Neural cell (in vitro differentiated cells): ENCODE data around the gene INPP5E. TPM values are rescaled to one million over a fixed set of nuclear protein-coding genes. Genes with fewer than 3 reads are reported as not detected.

Experiments
- H2AFZ ChIP-seq: fragments of 200-600, 300-800 bp; sonication (generic), shearing (Covaris generic); 2 replicates; pipeline ENCODE4 v1.6.0; 2014; ENCODE audit warnings: low read depth, mild to moderate bottlenecking, antibody characterized with exemption, low read length, moderate library complexity
- H3F3A ChIP-seq: fragments of 200-600 bp; shearing (Covaris generic); 2 replicates; pipeline ENCODE4 v1.6.1; 2016; ENCODE audit warnings: mild to moderate bottlenecking, moderate library complexity, mixed read lengths, antibody characterized with exemption, low read length; ENCODE audit not compliant: insufficient read depth, poor library complexity, severe bottlenecking
- H3K27ac ChIP-seq: fragments of 200-600, 300-800 bp; sonication (generic), shearing (Covaris generic); 2 replicates; pipeline ENCODE4 v1.5.1; 2014; ENCODE audit warnings: mild to moderate bottlenecking, low read length, moderate library complexity
- H3K27me3 ChIP-seq: fragments of 300-800, 200-600 bp; sonication (generic), shearing (Covaris generic); 2 replicates; pipeline ENCODE4 v1.6.0; 2014; ENCODE audit warnings: mild to moderate bottlenecking, low read depth, low read length, moderate library complexity; ENCODE audit not compliant: insufficient read depth
- H3K36me3 ChIP-seq: fragments of 300-800, 200-600 bp; sonication (generic), shearing (Covaris generic); 2 replicates; pipeline ENCODE4 v1.5.1; 2014; ENCODE audit warnings: mild to moderate bottlenecking, antibody characterized with exemption, low read length, moderate library complexity; ENCODE audit not compliant: insufficient read depth
- H3K4me2 ChIP-seq: fragments of 300-800, 200-600 bp; sonication (generic), shearing (Covaris generic); 2 replicates; pipeline ENCODE4 v1.6.0; 2014; ENCODE audit warnings: mild to moderate bottlenecking, low read length
- H3K4me3 ChIP-seq: fragments of 300-800, 200-600 bp; sonication (generic), shearing (Covaris generic); 2 replicates; pipeline ENCODE4 v1.5.1; 2014; ENCODE audit warnings: mild to moderate bottlenecking, low read length, moderate library complexity
- H3K79me2 ChIP-seq: fragments of 200-600 bp; shearing (Covaris generic); replicated peaks from 2 replicates; pipeline ENCODE4 v1.6.0; 2014; ENCODE audit warnings: mild to moderate bottlenecking, low read length, moderate library complexity; ENCODE audit not compliant: insufficient read depth
- H3K9ac ChIP-seq: fragments of 300-800, 200-600 bp; sonication (generic), shearing (Covaris generic); 2 replicates; pipeline ENCODE4 v1.6.1; 2016; ENCODE audit warnings: mild to moderate bottlenecking, low read length, mixed read lengths
- H3K9me2 ChIP-seq: fragments of 200-600 bp; shearing (Covaris generic); 2 replicates; pipeline ENCODE4 v1.6.1; 2016; ENCODE audit warnings: mild to moderate bottlenecking, low read length, mixed read lengths; ENCODE audit not compliant: insufficient read depth
- H3K9me3 ChIP-seq: fragments of 200-600, 300-800 bp; sonication (generic), shearing (Covaris generic); 2 replicates; pipeline ENCODE4 v1.6.1; 2016; ENCODE audit warnings: mild to moderate bottlenecking, mixed run types, low read length, moderate library complexity, mixed read lengths
- H4K20me1 ChIP-seq: fragments of 200-600 bp; shearing (Covaris generic); 2 replicates; pipeline ENCODE4 v1.6.1; 2016; ENCODE audit warnings: mild to moderate bottlenecking, mixed run types; ENCODE audit not compliant: insufficient read depth
- CTCF ChIP-seq: fragments of 450-650 bp; IDR thresholded peaks from 2 replicates; pipeline ENCODE4 v1.5.1; 2014; ENCODE audit warnings: antibody characterized with exemption, mild to moderate bottlenecking, moderate library complexity; ENCODE audit not compliant: poor library complexity, severe bottlenecking
- EP300 ChIP-seq: fragments of 450-650 bp; conservative IDR thresholded peaks from 2 replicates; pipeline ENCODE4 v1.6.1; 2014; ENCODE audit warnings: antibody characterized with exemption, mild to moderate bottlenecking, moderate library complexity; ENCODE audit not compliant: poor library complexity, severe bottlenecking
- EZH2 ChIP-seq: fragments of 200-600, 300-800 bp; shearing (Covaris generic), sonication (generic); IDR thresholded peaks from 2 replicates; pipeline ENCODE4 v1.6.1; 2014; ENCODE audit warnings: antibody characterized with exemption, low read length, borderline replicate concordance, mild to moderate bottlenecking; ENCODE audit not compliant: insufficient read depth, poor library complexity, severe bottlenecking
- MXI1 ChIP-seq: fragments of 450-650 bp; conservative IDR thresholded peaks from 2 replicates; pipeline ENCODE4 v1.6.1; 2014; ENCODE audit warnings: antibody characterized with exemption, mild to moderate bottlenecking; ENCODE audit not compliant: poor library complexity, severe bottlenecking
- POLR2AphosphoS5 ChIP-seq: IDR thresholded peaks from 2 replicates; pipeline ENCODE4 v1.6.1; 2012
- RAD21 ChIP-seq: fragments of 450-650 bp; conservative IDR thresholded peaks from 2 replicates; pipeline ENCODE4 v1.6.1; 2014; ENCODE audit warnings: antibody characterized with exemption, mild to moderate bottlenecking, moderate library complexity
- REST ChIP-seq: IDR thresholded peaks from 2 replicates; pipeline ENCODE4 v1.6.1; 2012; ENCODE audit warnings: borderline replicate concordance
- SMC3 ChIP-seq: fragments of 450-650 bp; conservative IDR thresholded peaks from 2 replicates; pipeline ENCODE4 v1.6.1; 2014; ENCODE audit warnings: antibody characterized with exemption, mild to moderate bottlenecking, moderate library complexity; ENCODE audit not compliant: poor library complexity
- TAF1 ChIP-seq: IDR thresholded peaks from 2 replicates; pipeline ENCODE4 v1.6.1; 2012; ENCODE audit warnings: low read depth
- polyA plus RNA-seq: library from polyadenylated mRNA; depleted of rRNA; stranded (reverse); fragments of >200 nt; gene quantifications from 2 replicates; pipeline ENCODE4 v1.2.3, GENCODE V29; 2014

Gene INPP5E
- polyA plus RNA-seq, 1 donor from 2014 or later = 17.9 TPM

DNA sequence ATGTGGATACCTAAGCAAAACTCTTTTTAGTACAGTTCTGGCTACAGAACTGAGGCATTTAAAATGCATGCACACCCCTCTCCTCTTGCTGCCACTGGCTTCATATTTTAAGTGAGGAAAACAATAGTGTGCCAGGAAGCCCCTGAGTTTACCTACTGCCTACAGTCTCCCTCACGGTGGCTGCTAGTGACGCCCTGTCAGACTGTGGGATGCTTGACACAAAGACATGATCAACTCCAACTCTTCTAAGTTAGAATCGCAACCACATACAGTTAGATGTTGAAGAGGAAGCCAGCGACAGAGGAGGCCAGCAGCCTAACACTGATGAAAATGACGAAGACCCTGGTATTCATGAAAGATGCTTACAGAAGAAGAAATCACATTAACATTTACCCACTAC is 41.9 kb upstream of the INPP5E start:
- TF ChIP-seq MXI1 = no peak
- no peak for TF ChIP-seq RAD21
- TF ChIP-seq EZH2 = no peak
- TF ChIP-seq POLR2AphosphoS5 = no peak
- no peak for TF ChIP-seq TAF1
- no peak for TF ChIP-seq EP300
- no peak for TF ChIP-seq SMC3
- TF ChIP-seq REST = no peak
- TF ChIP-seq CTCF = no peak
- Histone ChIP-seq H3K27ac (peak overlapping the region; percentile 95), H3K9ac (peak overlapping the region; percentile 86), H2AFZ (no peak overlapping the region), H3F3A (no peaks in the 10 kb centered on the region), H3K9me3 (no peaks in the 10 kb centered on the region), H4K20me1 (peaks cover 4% of the 10 kb centered on the region), H3K27me3 (no peaks in the 10 kb centered on the region), H3K9me2 (no peaks in the 10 kb centered on the region), H3K4me3 (peak overlapping the region; percentile 70), H3K79me2 (peaks cover 40% of the 10 kb centered on the region), H3K4me2 (peak overlapping the region; percentile 90), H3K36me3 (no peaks in the 10 kb centered on the region)

GRCh38 chr9:136476369-136477150 is 36.9 kb upstream of the INPP5E start:
- Histone ChIP-seq H2AFZ (no peak overlapping the region), H3K4me3 (no peak overlapping the region), H3K9ac (no peak overlapping the region), H3K4me2 (no peak overlapping the region), H3K9me3 (no peaks in the 10 kb centered on the region), H4K20me1 (peaks cover 5% of the 10 kb centered on the region), H3F3A (no peaks in the 10 kb centered on the region), H3K36me3 (no peaks in the 10 kb centered on the region), H3K79me2 (peaks cover 42% of the 10 kb centered on the region), H3K9me2 (no peaks in the 10 kb centered on the region), H3K27ac (no peak overlapping the region), H3K27me3 (no peaks in the 10 kb centered on the region)
- no peak for TF ChIP-seq SMC3
